RKO (cell line): ENCODE results near the gene CEP152.

ENCODE experiments used
- DNase-seq: peaks from one replicate; pipeline ENCODE4 v3.0.0-alpha.2; 2016; ENCODE audit warnings: low spot score

The CEP152 gene

DNA sequence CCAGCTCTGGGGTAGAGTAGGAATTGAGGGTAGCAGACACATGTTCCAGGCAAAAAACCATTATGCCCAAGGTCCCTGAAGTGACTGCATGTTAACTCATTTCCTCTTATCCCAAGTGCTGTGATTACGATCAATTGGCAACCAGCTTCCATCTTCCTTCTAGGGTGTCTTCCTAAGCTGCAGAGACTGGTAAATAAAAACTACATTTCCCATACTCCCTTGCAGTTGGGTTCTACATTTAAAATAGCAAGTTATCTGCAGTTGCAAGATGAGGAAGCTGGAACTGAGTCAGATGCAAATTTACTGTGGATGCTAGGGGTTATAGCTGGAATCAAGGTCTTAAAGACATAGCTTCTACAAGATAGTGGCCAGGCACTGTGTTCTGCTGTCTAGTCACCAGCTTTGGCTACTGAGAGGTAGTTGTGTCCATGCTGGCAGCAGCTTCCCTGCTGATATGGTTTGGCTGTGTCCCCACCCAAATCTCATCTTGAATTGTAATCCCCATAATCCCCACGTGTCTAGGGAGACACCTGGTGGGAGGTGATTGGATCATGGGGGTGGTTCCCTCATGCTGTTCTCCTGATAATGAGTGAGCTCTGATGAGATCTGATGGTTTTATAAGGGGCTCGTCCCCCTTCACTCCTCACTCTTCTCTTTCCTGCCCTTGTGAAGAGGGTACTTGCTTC is 114.1 kb downstream of the CEP152 start:
- peak; percentile 18 for DNase-seq

DNA sequence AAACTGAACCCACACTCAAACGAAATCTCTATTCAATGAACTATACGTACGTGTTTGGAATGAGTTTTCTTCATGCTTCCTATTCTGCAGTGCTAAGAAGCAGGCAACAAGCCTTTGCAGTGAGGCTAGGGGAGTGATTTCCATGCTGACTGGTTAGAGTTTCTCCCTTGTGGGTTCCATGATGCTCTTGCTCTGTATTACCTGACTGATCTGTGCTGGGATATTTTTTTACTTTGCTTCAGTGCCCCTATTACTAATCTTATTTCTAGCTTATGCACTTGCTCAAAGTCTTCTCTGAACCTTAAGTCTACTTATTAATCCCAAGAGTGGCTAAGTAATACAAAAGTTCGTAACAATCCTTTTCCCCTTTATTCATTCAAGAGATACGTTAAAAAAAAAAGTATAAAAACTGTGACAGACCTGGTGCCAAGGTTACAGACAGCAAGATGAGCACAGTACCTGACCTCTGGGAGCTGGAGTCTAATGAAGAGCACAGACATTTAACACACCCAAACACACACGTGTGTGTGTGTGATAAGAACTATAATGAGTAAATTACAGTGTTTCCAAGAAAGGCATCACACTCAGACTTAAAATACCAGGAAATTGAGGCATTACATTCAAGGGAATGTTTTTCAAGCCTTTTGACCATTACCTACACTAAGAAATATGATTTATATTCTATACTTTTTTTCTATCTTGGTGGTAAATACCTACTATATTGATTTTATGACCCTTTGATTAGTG is 114.9 kb downstream of the CEP152 start:
- DNase-seq: no peak

- peak; percentile 23 for DNase-seq
Observed at GRCh38 chr15:48695088-48695826, 115.6 kb downstream of the CEP152 start.

GRCh38 chr15:48693484-48693883 is 117.4 kb downstream of the CEP152 start:
- no peak for DNase-seq

GRCh38 chr15:48688493-48688892 is 122.4 kb downstream of the CEP152 start:
- no peak for DNase-seq
